HFF-Myc (cell line): ENCODE data around the gene UBR3.
"Not testable (repeated sequence)": the region's sequence is repeated elsewhere in the genome, so short reads cannot be mapped to it uniquely, and the experiment has no call there.

Source experiments
- DNase-seq: peaks from one replicate; pipeline ENCODE4 v3.0.0-alpha.2; 2011; ENCODE audit warnings: low read depth; ENCODE audit errors: extremely low read depth
- H3K4me3 ChIP-seq: replicated peaks from 2 replicates; pipeline ENCODE4 v1.5.1; 2011; ENCODE audit warnings: low read depth, mild to moderate bottlenecking, control low read depth, low read length
- TF ChIP-seq, protein P1 (sequence below): IDR thresholded peaks from 2 replicates; pipeline ENCODE4 v1.5.1; 2012; ENCODE audit warnings: mild to moderate bottlenecking, low read depth, low read length, control low read depth; ENCODE audit errors: missing control alignments

The UBR3 gene

GRCh38 chr2:169815849-169816248 lies 11.4 kb upstream of the UBR3 start:
- no peak for DNase-seq
- no peak overlapping the region for H3K4me3 ChIP-seq

GRCh38 chr2:169816961-169817360 lies 10.3 kb upstream of the UBR3 start:
- not testable (repeated sequence) for H3K4me3 ChIP-seq, DNase-seq

More at GRCh38 chr2:169815849-169816248, 11.4 kb upstream of the UBR3 start:
- TF ChIP-seq, protein P1, sequence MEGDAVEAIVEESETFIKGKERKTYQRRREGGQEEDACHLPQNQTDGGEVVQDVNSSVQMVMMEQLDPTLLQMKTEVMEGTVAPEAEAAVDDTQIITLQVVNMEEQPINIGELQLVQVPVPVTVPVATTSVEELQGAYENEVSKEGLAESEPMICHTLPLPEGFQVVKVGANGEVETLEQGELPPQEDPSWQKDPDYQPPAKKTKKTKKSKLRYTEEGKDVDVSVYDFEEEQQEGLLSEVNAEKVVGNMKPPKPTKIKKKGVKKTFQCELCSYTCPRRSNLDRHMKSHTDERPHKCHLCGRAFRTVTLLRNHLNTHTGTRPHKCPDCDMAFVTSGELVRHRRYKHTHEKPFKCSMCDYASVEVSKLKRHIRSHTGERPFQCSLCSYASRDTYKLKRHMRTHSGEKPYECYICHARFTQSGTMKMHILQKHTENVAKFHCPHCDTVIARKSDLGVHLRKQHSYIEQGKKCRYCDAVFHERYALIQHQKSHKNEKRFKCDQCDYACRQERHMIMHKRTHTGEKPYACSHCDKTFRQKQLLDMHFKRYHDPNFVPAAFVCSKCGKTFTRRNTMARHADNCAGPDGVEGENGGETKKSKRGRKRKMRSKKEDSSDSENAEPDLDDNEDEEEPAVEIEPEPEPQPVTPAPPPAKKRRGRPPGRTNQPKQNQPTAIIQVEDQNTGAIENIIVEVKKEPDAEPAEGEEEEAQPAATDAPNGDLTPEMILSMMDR: no peak

GRCh38 chr2:169817369-169817768 lies 9.9 kb upstream of the UBR3 start:
- not testable (repeated sequence) for H3K4me3 ChIP-seq, DNase-seq

DNA sequence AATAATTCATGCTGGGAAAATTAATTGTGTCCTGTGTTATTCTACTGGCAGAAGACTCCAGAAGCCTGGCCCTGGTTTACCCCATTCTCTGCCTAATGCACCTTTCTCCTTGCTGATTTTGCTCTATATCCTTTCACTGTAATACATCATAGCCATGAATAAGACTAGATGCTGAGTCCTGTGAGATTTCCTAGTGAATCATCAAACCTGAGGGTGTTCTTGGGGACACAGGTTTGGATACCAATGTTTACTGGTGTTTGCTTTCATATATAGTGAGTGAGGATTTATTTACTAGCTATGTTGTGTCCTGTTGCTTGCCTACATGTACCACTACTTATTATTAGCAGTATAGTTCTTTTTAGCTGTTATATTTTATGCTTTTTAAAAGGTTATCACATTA lies 9.0 kb upstream of the UBR3 start:
- H3K4me3 ChIP-seq: no peak overlapping the region
- DNase-seq: no peak
- TF ChIP-seq, protein P1: no peak

DNA sequence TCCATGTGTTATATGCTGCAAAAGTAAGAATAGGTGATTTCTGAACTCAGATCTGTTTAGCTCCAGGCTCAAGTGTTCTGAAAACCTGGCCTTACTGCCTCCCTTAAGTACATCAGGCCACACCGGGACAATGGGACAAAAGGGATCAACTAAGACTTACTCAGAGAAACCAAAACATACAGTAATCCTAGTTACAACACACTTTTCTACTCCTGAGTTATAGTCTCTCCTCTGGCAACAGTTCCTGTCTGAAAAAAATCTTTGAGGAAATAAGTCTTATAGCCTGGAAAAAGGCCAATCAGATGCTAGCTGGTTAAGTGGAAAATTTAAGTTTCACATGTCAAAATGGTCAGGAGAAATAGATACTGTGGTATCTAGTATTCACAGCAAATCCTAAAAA lies 8.1 kb upstream of the UBR3 start:
- TF ChIP-seq, protein P1: no peak
- H3K4me3 ChIP-seq: no peak overlapping the region
- no peak for DNase-seq

DNA sequence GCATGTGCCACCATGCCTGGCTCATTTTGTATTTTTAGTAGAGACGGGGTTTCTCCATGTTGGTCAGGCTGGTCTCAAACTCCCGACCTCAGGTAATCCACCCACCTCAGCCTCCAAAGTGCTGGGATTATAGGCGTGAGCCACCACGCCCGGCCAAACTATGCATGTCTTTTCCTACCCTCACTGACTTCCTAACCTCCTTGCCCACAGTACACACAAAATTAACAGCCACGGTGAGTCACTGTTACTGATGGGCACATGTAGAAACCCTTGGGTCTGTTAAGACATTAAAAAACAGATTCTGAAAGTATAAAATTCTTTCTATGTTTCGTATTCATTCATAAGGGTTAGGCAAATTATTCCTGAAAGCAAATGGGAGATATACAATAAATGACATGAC lies 7.2 kb upstream of the UBR3 start:
- not testable (repeated sequence) for DNase-seq, H3K4me3 ChIP-seq

GRCh38 chr2:169822036-169822435 lies 5.2 kb upstream of the UBR3 start:
- TF ChIP-seq, protein P1: no peak
- no peak for DNase-seq

GRCh38 chr2:169822785-169823392 lies 4.4 kb upstream of the UBR3 start:
- peak overlapping the region; percentile 76 for H3K4me3 ChIP-seq
- TF ChIP-seq, protein P1: no peak
- DNase-seq: no peak

More at GRCh38 chr2:169822036-169822435, 5.2 kb upstream of the UBR3 start:
- no peak overlapping the region for H3K4me3 ChIP-seq
